Ectodermal cell (in vitro differentiated cells): ENCODE results near the gene SLC25A42.
A peak's percentile ranks its signal among the peaks of the same experiment; 100 is the strongest.

Experiments used
- H3K27ac ChIP-seq: 2 replicates; pipeline ENCODE4 v1.7.0; 2013; ENCODE audit warnings: mild to moderate bottlenecking, low read depth, low read length; ENCODE audit not compliant: insufficient read depth, poor library complexity, severe bottlenecking
- H3K27me3 ChIP-seq: 2 replicates; pipeline ENCODE4 v1.7.0; 2013; ENCODE audit warnings: mild to moderate bottlenecking, low read length; ENCODE audit not compliant: insufficient read depth, control insufficient read depth, poor library complexity, severe bottlenecking
- H3K36me3 ChIP-seq: one replicate; pipeline ENCODE4 v1.7.0; 2013; ENCODE audit warnings: low read length; ENCODE audit not compliant: control insufficient read depth, insufficient read depth
- H3K4me1 ChIP-seq: one replicate; pipeline ENCODE4 v1.7.0; 2013; ENCODE audit warnings: low read length; ENCODE audit not compliant: control insufficient read depth, insufficient read depth
- H3K4me3 ChIP-seq: 2 replicates; pipeline ENCODE4 v1.7.0; 2013; ENCODE audit warnings: low read depth, low read length, control low read depth; ENCODE audit not compliant: insufficient read depth
- H3K9me3 ChIP-seq: 2 replicates; pipeline ENCODE4 v1.7.0; 2013; ENCODE audit warnings: mild to moderate bottlenecking, low read length, moderate library complexity; ENCODE audit not compliant: control insufficient read depth
- WGBS, 2 experiments: methylation state at CpG; one replicate each; pipeline ENCODE4 v1.1.7; 2013; ENCODE audit warnings: missing lambda C conversion rate in 2 of 2; 5-methylcytosine and 5-hydroxymethylcytosine counted together

The SLC25A42 gene

DNA sequence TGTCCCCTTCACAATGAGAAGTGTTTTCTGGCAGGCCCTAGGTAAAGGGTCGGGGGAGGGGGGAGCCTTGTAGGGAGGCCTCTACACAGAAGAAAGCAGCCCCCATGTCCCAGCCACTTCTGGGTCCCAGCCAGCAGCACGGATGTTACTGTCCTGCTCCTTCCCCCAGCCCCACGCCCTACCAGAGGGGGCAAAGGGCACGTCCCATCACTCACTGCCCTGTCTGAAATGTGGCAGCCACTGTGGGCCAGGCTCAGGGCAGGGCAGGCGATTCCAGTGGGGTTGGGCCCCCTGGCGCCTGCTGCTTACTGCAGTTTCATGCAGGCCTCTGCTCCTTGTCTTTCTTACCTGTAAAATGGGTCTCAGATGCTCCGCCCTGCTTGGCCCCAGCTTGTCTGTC, 6.1 kb upstream of the SLC25A42 start:
- H3K4me3 ChIP-seq: no peak overlapping the region
- no peaks in the 10 kb centered on the region for H3K27me3 ChIP-seq
- peaks cover 27% of the 10 kb centered on the region for H3K36me3 ChIP-seq
- no peak overlapping the region for H3K27ac ChIP-seq
- no peaks in the 10 kb centered on the region for H3K9me3 ChIP-seq
- WGBS, 2 experiments: 86% methylated on average over 7 of the region's 7 CpGs
- no peaks in the 10 kb centered on the region for H3K4me1 ChIP-seq

DNA sequence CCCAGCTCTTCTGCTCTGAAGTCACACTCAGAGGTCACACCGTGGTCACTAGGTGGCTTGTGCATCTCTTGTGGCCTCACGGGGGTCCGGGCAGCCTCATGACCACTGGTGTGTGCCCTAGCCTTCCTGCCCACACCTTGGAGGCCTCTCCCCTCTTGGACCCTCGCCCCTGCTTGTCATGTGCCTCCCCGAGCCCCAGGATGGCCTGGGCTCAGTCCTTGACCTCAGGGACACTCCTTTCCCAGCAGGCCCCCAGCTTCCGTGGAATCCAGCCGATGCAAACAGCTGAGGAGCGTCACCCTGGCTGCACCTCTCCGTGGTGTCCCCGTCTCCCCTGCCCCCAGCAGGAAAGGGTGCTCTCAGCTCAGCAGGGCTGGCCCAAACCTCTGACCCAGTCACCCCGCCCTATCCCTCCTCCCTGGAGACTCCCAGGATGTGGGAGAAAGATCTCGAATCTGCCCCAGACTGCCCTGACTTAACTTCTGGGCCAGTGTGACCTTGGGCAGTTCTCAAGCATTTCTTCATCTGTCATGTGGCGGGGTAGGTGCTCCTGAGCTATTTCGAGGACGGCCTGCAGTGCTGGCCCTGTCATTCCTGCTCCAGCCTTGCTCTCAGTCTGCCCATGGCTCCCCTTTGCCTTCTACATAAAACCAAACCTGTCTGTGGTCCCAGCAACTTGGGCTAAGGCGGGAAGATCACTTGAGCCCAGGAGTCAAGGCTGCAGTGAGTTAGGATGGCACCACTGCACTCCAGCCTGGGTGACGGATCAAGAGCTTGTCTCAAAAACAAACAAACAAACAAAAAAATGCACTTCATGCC, 4.6 kb upstream of the SLC25A42 start:
- no peak overlapping the region for H3K27ac ChIP-seq
- 91% methylated on average over 17 of the region's 17 CpGs for WGBS, 2 experiments
- peaks cover 1% of the 10 kb centered on the region for H3K4me1 ChIP-seq
- no peaks in the 10 kb centered on the region for H3K9me3 ChIP-seq
- H3K4me3 ChIP-seq: no peak overlapping the region
- H3K36me3 ChIP-seq: peaks cover 19% of the 10 kb centered on the region
- peaks cover 4% of the 10 kb centered on the region for H3K27me3 ChIP-seq

DNA sequence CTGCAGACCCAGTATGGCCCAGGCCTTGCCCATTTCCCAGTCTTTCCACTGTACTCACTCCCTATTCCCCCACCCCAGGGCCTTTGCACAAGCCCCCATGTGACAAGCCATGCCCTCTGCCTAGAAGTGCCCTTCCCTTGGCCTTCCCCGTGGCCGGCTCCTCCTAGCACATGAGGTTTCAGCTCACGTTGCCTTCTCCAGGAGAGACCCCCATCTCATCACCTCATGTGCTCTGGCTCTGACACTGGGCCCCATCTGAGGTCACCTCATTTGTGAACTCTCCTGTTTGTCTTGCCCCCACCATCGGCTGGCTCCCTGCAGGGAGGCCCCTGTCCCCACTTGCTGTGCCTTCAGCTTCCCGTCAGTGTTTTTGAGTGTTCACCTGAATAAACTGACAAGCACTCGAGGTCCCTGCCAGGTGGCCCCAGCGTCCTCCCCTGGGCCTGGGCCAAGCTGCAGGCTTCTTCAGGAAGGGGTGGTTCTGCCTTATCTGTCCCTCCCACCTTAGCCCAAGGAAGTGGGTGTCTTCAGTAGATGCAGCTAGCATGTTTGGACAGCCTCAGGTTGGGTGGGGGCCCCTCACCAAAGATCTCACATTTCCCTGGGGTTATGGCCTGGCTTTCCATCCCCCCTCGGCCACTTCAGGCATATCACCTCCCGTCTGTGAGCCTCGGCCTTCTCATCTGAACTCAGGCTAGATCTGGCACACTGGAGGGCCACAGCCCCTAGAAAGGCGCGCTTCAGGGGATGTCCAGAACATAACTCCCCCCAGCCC, 3.8 kb upstream of the SLC25A42 start:
- Histone ChIP-seq H3K27me3 (peaks cover 12% of the 10 kb centered on the region), H3K9me3 (no peaks in the 10 kb centered on the region), H3K27ac (no peak overlapping the region), H3K4me3 (no peak overlapping the region), H3K36me3 (peaks cover 11% of the 10 kb centered on the region), H3K4me1 (peaks cover 5% of the 10 kb centered on the region)
- 91 to 93% methylated on average over 12 of the region's 12 CpGs for WGBS, 2 experiments

DNA sequence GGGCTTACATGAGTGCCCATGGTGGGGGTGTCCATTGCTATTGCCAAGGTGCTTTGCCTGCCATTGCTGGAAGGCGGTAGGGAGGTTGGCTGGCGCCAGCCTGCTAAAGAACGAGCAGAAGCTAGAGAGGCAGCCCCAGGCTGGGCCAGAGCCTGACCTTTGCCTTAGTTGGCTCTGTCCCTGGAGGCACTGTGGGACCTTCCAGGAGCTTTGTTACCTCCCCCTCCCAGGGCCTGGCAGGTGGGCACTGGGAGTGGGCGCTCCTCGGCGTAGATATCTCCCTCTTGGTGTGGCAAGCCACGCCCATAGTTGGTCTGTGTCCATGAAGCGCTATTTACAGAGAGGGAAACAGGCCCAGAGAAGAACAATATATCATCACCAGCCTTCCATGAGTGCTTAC, 2.3 kb upstream of the SLC25A42 start:
- Histone ChIP-seq H3K4me1 (peaks cover 5% of the 10 kb centered on the region), H3K27me3 (peaks cover 26% of the 10 kb centered on the region), H3K9me3 (no peaks in the 10 kb centered on the region), H3K36me3 (no peaks in the 10 kb centered on the region), H3K4me3 (no peak overlapping the region), H3K27ac (no peak overlapping the region)
- WGBS, 2 experiments: 97 to 98% methylated on average over 8 of the region's 8 CpGs

DNA sequence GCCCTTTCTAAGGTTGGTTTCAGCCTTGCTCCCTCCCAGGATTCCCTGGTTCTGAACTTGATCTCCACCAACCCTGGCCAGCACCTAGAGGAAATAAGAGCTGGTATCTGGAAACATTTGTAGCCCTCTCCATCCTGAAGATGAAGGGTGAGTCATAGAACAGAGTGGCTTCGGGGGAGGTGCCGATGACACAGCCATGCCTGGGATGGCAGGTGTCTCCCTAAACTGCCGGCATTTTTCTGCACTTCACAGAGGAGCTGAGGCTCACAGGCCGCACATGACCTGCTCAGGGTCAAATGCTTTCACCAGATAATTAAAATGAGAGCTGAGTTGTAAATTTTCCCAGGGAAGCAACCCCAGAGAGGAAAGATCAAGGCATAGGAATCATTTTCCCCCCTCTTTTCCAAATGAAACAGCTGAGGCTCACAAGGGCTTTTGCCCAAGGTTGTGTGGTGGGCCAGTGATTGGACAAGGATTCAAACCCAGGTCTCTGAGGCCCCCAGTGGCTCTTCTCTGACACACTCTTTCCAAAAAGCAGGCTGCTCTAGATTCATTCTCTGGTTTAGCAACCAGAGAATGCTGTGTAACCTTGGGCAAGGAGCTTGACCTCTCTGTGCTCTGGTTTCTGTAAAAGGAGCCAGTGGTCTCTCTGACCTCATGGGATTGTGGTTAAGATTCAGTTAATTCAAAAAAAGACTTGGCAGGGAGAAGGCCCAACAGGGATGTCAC, 1.2 kb upstream of the SLC25A42 start:
- Histone ChIP-seq H3K27me3 (peaks cover 37% of the 10 kb centered on the region), H3K27ac (no peak overlapping the region)
- 87 to 92% methylated on average over 4 of the region's 4 CpGs for WGBS, 2 experiments

DNA sequence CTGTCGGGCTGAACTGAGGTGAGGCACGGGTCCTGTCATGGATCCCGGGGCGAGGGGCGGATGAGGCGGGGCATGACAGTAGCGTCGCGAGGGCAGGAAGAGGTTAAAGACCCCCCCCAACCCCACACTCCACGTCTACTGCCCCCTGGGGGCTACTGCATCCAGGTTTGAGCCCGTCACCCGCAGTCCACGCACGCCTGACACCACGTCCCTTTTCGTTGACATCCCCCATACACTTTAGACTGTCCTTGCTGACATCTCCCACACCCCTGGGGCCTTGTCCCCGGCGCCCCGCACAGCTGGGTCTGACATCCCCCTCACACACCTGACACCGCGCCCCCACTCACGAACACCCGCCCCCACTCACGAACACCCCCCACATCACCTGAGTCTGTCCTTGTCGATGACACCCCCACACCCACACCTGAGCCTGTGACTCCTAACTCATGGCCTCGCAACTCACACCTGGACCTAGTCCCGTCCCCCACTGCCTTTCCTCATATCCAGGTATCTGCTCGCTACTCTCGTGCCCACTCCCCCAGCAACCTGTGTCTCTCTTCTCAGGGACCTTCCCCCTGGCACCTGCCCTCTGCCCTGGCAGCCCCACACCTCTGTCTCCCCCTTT, 416 bp downstream of the SLC25A42 start:
- 11 to 12% methylated on average over 25 to 29 of the region's 29 CpGs for WGBS, 2 experiments
- Histone ChIP-seq H3K27me3 (peaks cover 38% of the 10 kb centered on the region), H3K27ac (no peak overlapping the region), H3K36me3 (no peaks in the 10 kb centered on the region), H3K4me3 (peak overlapping the region; percentile 54), H3K4me1 (peaks cover 5% of the 10 kb centered on the region), H3K9me3 (no peaks in the 10 kb centered on the region)

More for the DNA sequence above, 1.2 kb upstream of the SLC25A42 start:
- H3K9me3 ChIP-seq: no peaks in the 10 kb centered on the region
- no peaks in the 10 kb centered on the region for H3K36me3 ChIP-seq
- H3K4me3 ChIP-seq: peak overlapping the region; percentile 54
- H3K4me1 ChIP-seq: peaks cover 5% of the 10 kb centered on the region

DNA sequence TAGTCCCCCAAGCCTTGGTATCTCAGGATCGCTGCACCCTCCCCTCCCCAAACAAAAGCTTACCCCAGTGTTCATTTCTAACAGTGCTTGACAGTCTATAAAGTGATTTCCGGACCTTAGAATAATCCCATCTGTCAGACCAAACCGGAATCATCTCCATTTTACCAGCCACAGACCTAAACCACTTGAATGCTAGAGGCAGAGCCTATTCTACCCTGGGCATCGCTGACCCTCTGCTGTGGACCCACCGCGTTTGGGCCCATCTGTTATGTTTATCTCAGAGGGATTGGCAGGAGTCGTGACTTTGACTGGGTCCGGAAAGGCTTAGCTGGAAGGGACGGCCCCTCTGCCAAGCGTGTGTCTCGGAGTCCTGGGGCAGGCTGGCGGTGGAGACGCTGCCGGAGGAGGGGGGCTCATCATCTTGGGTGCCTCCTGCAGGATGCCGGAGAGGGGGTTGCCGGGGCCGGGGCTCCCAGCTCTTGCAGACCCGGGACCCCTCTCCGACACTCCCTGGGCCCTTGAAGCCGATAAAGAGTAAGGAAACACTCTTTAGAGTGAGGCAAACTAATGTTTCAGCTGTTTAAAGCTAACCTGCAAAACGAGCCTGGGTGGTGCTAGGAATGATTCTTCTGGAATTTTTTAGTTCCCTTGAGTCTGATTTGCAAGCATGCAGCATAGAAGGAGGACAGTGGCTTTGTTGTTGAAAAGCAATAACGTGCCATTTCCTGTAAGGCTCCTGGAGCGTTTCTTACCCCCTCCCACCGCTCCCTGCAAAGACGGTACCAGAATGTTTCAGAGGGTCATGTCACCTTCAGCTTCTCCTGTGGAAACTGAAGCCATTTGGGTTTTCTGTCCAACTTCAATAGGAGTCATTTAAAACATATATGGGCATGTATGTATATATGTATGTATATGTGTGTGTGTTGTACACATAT, 1.3 kb downstream of the SLC25A42 start:
- peaks cover 5% of the 10 kb centered on the region for H3K4me1 ChIP-seq
- no peak overlapping the region for H3K4me3 ChIP-seq
- H3K36me3 ChIP-seq: no peaks in the 10 kb centered on the region
- H3K27ac ChIP-seq: no peak overlapping the region
- peaks cover 38% of the 10 kb centered on the region for H3K27me3 ChIP-seq
- H3K9me3 ChIP-seq: no peaks in the 10 kb centered on the region
- 24 to 25% methylated on average over 25 of the region's 25 CpGs for WGBS, 2 experiments

DNA sequence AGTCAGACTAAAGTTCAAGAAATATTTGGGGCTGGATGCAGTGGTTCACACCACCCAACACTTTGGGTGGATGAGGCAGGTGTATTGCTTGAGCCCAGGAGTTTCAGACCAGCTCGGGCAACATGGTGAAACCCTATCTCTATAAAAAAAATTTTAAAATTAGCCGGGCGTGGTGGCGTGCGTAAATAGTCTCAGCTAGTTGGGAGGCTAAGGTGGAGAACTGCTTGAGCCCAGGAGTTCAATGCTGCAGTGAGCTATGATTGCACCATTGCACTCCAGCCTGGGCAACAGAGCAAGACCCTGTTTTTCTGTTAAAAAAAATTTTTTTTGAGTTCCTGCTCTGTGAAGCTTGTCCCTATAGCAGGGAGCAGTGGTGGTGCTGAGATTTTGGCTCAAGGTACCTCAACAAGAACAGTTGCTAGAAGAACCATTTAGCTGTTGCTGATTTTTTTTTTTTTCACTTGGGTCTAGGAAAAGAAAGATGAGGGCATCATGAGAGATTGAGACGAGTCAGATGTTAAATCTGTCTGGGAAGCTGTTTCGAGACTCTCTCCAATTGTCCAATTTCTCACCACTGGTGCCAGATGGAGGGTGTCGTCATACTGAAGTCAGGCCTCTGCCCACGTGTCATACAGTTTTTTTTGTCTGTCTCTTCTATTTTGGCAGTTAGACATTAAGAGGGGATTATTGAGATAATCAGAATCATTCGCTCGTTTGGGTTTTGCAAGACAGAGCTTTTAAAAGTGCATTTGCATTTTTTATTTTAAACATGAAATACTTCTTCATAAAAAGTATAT, 3.7 kb downstream of the SLC25A42 start:
- no peak overlapping the region for H3K27ac ChIP-seq

More for the DNA sequence above, 3.7 kb downstream of the SLC25A42 start:
- no peak overlapping the region for H3K4me3 ChIP-seq
- H3K27me3 ChIP-seq: peaks cover 38% of the 10 kb centered on the region
- H3K4me1 ChIP-seq: peaks cover 5% of the 10 kb centered on the region
- no peaks in the 10 kb centered on the region for H3K36me3 ChIP-seq
- H3K9me3 ChIP-seq: no peaks in the 10 kb centered on the region
- 92 to 95% methylated on average over 11 of the region's 11 CpGs for WGBS, 2 experiments
